Endodermal cell (in vitro differentiated cells): ENCODE measurements around the gene ABLIM2. TPM values are rescaled to one million over a fixed set of nuclear protein-coding genes. Genes with fewer than 3 reads are reported as not detected.

ENCODE experiments used
- DNase-seq: peaks from one replicate; pipeline ENCODE4 v3.0.0-alpha.2; 2017
- H3K27ac ChIP-seq: 2 replicates; pipeline ENCODE4 v1.5.1; 2013; ENCODE audit warnings: mild to moderate bottlenecking, low read depth, low read length, moderate library complexity
- H3K27me3 ChIP-seq: 2 replicates; pipeline ENCODE4 v1.6.1; 2013; ENCODE audit warnings: mild to moderate bottlenecking, low read length, moderate library complexity; ENCODE audit not compliant: insufficient read depth, control insufficient read depth, poor library complexity, severe bottlenecking
- H3K36me3 ChIP-seq: 2 replicates; pipeline ENCODE4 v1.7.0; 2013; ENCODE audit warnings: mild to moderate bottlenecking, low read length, moderate library complexity; ENCODE audit not compliant: control insufficient read depth, insufficient read depth
- H3K4me1 ChIP-seq: one replicate; pipeline ENCODE4 v1.7.0; 2013; ENCODE audit warnings: low read length; ENCODE audit not compliant: control insufficient read depth, insufficient read depth
- H3K4me3 ChIP-seq: 2 replicates; pipeline ENCODE4 v1.5.1; 2013; ENCODE audit warnings: mild to moderate bottlenecking, low read length, moderate library complexity
- H3K9ac ChIP-seq: 2 replicates; pipeline ENCODE4 v1.6.1; 2013; ENCODE audit warnings: mild to moderate bottlenecking, low read length, moderate library complexity; ENCODE audit not compliant: poor library complexity, severe bottlenecking; ENCODE audit errors: extremely low read depth
- H3K9me3 ChIP-seq: 2 replicates; pipeline ENCODE4 v1.6.1; 2013; ENCODE audit warnings: mild to moderate bottlenecking, low read length, moderate library complexity; ENCODE audit not compliant: control insufficient read depth
- H3K27ac Mint-ChIP-seq: 2 replicates; pipeline ENCODE4 v1.8.0; 2020; ENCODE audit warnings: mixed read lengths
- H3K27me3 Mint-ChIP-seq: 2 replicates; pipeline ENCODE4 v1.8.0; 2021; ENCODE audit warnings: mild to moderate bottlenecking, mixed read lengths; ENCODE audit not compliant: insufficient read depth
- H3K36me3 Mint-ChIP-seq: 2 replicates; pipeline ENCODE4 v1.8.0; 2020; ENCODE audit warnings: low read depth, mixed read lengths
- H3K4me1 Mint-ChIP-seq: 2 replicates; pipeline ENCODE4 v1.8.0; 2020; ENCODE audit warnings: mixed read lengths
- H3K4me3 Mint-ChIP-seq: 2 replicates; pipeline ENCODE4 v1.8.0; 2020; ENCODE audit warnings: mild to moderate bottlenecking, moderate library complexity, mixed read lengths
- H3K9me3 Mint-ChIP-seq: 2 replicates; pipeline ENCODE4 v1.8.0; 2020; ENCODE audit warnings: mild to moderate bottlenecking, mixed read lengths
- WGBS, 2 experiments: methylation state at CpG; one replicate each; pipeline versions ENCODE4 v1.1.5 to v1.1.7; 2013; ENCODE audit warnings: missing lambda C conversion rate in 2 of 2, mixed read lengths in 1 of 2; ENCODE audit not compliant: insufficient coverage in 1 of 2, insufficient read length in 1 of 2; 5-methylcytosine and 5-hydroxymethylcytosine counted together
- total RNA-seq, 2 donors: library from RNA; stranded (reverse); fragmentation: NEBNext Ultra II Directional in 1 of 2; extraction: Animal tissue kit (Norgen Biotek cat#: 25700) in 1 of 2; gene quantifications; 2 replicates in 1 of 2; 3 replicates in 1 of 2; pipeline ENCODE4 v1.2.1, GENCODE V29; 2021
- TF ChIP-seq, protein P1 (sequence below): fragments of 200-600 bp; sonication (generic); conservative IDR thresholded peaks from 2 replicates; pipeline ENCODE4 v1.5.0; 2021; ENCODE audit warnings: antibody characterized with exemption, mild to moderate bottlenecking

The ABLIM2 gene
- total RNA-seq, 2 donors from 2014 or later = 0.35 to 1.6 TPM

DNA sequence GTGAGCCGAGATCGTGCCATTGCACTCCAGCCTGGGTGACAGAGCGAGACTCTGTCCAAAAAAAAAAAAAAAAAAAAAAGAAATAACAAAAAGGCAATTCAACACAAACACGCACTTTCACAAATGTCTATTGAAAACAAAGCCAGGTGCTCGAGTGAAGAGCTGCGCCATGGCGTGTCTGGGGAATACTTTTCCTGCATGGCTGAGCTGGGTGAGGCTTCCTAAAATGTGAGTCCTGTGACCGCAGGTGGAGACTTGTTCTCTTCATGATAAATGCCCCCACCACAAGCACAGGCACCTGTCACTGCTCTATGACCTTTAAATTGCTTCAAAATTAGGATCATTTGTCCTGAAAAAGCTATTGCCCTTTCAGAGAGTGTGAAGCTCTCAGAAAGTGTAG lies 4.0 kb upstream of the ABLIM2 start:
- peaks cover 36% of the 10 kb centered on the region for H3K27me3 ChIP-seq
- no peak overlapping the region for H3K4me3 ChIP-seq
- no peaks in the 10 kb centered on the region for H3K9me3 ChIP-seq
- H3K4me3 Mint-ChIP-seq = no peak overlapping the region
- no peaks in the 10 kb centered on the region for H3K4me1 ChIP-seq
- no peaks in the 10 kb centered on the region for H3K36me3 ChIP-seq
- 93 to 95% methylated on average over 3 to 8 of the region's 8 CpGs for WGBS, 2 experiments
- H3K27ac ChIP-seq = no peak overlapping the region
- DNase-seq = no peak
- H3K27me3 Mint-ChIP-seq = peaks cover 43% of the 10 kb centered on the region
- TF ChIP-seq, protein P1, sequence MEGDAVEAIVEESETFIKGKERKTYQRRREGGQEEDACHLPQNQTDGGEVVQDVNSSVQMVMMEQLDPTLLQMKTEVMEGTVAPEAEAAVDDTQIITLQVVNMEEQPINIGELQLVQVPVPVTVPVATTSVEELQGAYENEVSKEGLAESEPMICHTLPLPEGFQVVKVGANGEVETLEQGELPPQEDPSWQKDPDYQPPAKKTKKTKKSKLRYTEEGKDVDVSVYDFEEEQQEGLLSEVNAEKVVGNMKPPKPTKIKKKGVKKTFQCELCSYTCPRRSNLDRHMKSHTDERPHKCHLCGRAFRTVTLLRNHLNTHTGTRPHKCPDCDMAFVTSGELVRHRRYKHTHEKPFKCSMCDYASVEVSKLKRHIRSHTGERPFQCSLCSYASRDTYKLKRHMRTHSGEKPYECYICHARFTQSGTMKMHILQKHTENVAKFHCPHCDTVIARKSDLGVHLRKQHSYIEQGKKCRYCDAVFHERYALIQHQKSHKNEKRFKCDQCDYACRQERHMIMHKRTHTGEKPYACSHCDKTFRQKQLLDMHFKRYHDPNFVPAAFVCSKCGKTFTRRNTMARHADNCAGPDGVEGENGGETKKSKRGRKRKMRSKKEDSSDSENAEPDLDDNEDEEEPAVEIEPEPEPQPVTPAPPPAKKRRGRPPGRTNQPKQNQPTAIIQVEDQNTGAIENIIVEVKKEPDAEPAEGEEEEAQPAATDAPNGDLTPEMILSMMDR = no peak
- H3K9ac ChIP-seq = no peak overlapping the region
- no peaks in the 10 kb centered on the region for H3K9me3 Mint-ChIP-seq
- peaks cover 4% of the 10 kb centered on the region for H3K4me1 Mint-ChIP-seq
- H3K36me3 Mint-ChIP-seq = no peaks in the 10 kb centered on the region
- no peak overlapping the region for H3K27ac Mint-ChIP-seq

DNA sequence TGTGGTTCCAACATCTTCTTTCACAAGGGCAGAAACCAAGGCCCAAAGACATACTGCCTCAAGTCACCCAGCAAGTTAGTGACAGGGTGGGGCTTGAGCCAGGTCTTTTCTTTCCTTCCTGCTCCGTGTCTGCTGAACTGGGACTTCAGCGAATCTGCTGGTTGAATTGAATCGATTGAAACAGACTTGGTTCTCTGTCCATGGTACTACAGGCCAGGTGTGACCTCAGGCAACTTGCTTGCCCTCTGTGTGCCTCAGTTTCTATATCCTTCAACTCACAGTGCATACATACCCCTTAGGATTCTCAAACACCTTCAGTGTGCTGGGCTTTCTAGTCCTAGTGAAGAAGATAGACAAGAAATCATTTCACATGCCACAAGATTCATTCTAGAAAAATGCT lies 2.0 kb upstream of the ABLIM2 start:
- Histone ChIP-seq H3K4me1 (no peaks in the 10 kb centered on the region), H3K36me3 (no peaks in the 10 kb centered on the region), H3K9me3 (no peaks in the 10 kb centered on the region), H3K27me3 (peaks cover 52% of the 10 kb centered on the region), H3K9ac (no peak overlapping the region), H3K4me3 (no peak overlapping the region), H3K27ac (no peak overlapping the region)
- H3K36me3 Mint-ChIP-seq = no peaks in the 10 kb centered on the region
- H3K27me3 Mint-ChIP-seq = peaks cover 52% of the 10 kb centered on the region
- no peak for DNase-seq
- no peak overlapping the region for H3K27ac Mint-ChIP-seq
- H3K4me3 Mint-ChIP-seq = peak overlapping the region; percentile 84
- no peaks in the 10 kb centered on the region for H3K9me3 Mint-ChIP-seq
- H3K4me1 Mint-ChIP-seq = peaks cover 4% of the 10 kb centered on the region
- 51 to 74% methylated on average over 3 of the region's 3 CpGs for WGBS, 2 experiments
- TF ChIP-seq, protein P1 = no peak

DNA sequence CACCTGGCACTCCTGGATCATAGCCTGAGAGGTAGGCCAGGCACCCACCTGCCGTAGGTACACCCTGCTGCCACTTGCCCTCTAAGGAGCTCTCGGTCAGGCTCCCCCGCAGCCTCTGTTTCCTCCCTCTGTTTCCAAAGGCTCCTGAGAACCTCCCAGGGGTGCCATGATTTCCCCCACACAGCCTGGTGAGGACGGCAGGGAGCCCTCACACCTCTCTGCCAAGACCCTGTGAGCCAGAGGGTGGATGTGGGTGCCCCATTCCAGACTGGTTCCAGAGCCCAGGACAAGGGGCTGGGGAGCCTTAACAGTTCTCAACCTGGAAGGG lies 1.6 kb upstream of the ABLIM2 start:
- H3K4me3 ChIP-seq = no peak overlapping the region
- no peaks in the 10 kb centered on the region for H3K36me3 Mint-ChIP-seq
- no peaks in the 10 kb centered on the region for H3K4me1 ChIP-seq
- H3K27ac ChIP-seq = no peak overlapping the region
- H3K27ac Mint-ChIP-seq = no peak overlapping the region
- H3K4me3 Mint-ChIP-seq = peak overlapping the region; percentile 84
- H3K36me3 ChIP-seq = no peaks in the 10 kb centered on the region
- no peak for DNase-seq
- H3K27me3 ChIP-seq = peaks cover 52% of the 10 kb centered on the region
- 80 to 88% methylated on average over 4 of the region's 4 CpGs for WGBS, 2 experiments
- TF ChIP-seq, protein P1 = no peak
- H3K9me3 ChIP-seq = no peaks in the 10 kb centered on the region
- no peak overlapping the region for H3K9ac ChIP-seq
- peaks cover 4% of the 10 kb centered on the region for H3K4me1 Mint-ChIP-seq
- peaks cover 52% of the 10 kb centered on the region for H3K27me3 Mint-ChIP-seq
- H3K9me3 Mint-ChIP-seq = no peaks in the 10 kb centered on the region
